ENCODE data around the gene ACOT2. TPM values are rescaled to one million over a fixed set of nuclear protein-coding genes. Genes with fewer than 3 reads are reported as not detected.
A peak's percentile ranks its signal among the peaks of the same experiment; 100 is the strongest.
"Not testable (repeated sequence)": the region's sequence is repeated elsewhere in the genome, so short reads cannot be mapped to it uniquely, and the experiment has no call there.

Gene ACOT2
- polyA plus RNA-seq, 2 of the 4 experiments (the other 2 are of a cell fraction) = 61.6 to 64.8 TPM

GRCh38 chr14:73537244-73538045 lies 31.6 kb upstream of the ACOT2 start:
- CTCF ChIA-PET = interaction anchor here (0.9 to 3.7 kb wide), 9 partner anchors 9 to 96 kb away, joined by 3 to 17 read pairs (median 4); partner anchors contain the start of genes ACOT2, ACOT4 and ACOT6
- H3K9me3 ChIP-seq; H3K4me1 ChIP-seq; FAIRE-seq; TF ChIP-seq FOSL2 (IDR thresholded peaks at IDR 0.05): not testable (repeated sequence)
- POLR2A ChIA-PET = interaction anchor here (0.6 to 2.0 kb wide), 7 partner anchors 28 to 223 kb away, joined by 3 to 9 read pairs (median 4); partner anchors contain the start of genes ACOT2, ACOT6 and RIOX1
- TF ChIP-seq E2F6 (IDR thresholded peaks at IDR 0.05; ENCODE audit: borderline replicate concordance, low read depth) (peak; percentile 67), POLR2A (IDR thresholded peaks at IDR 0.05; ENCODE audit: low read length) (peak; percentile 3; the same call in 1 of the 2 replicates), FOSL2 (CRISPR knock-in tag; IDR thresholded peaks at IDR 0.05) (peak; percentile 68)
- Histone ChIP-seq H3K4me2 (peak overlapping the region; percentile 88), H3K27ac (peak overlapping the region; percentile 82 to 87), H3K4me3 (peak overlapping the region; percentile 45)
- DNase-seq (ENCODE audit: low read depth in 1 of 2, low spot score in 1 of 2) (peak; percentile 36 to 66), ATAC-seq (peak; percentile 66 to 73)
- WGBS (ENCODE audit: missing lambda C conversion rate) = 26% methylated on average over 19 of the region's 84 CpGs

- not testable (repeated sequence) for H3K9me3 ChIP-seq, H3K4me1 ChIP-seq, H3K4me2 ChIP-seq, H3K4me3 ChIP-seq, H3K27ac ChIP-seq
- WGBS (ENCODE audit: missing lambda C conversion rate) = 8% methylated on average over 5 of the region's 5 CpGs
- ATAC-seq (peak; percentile 91 to 93), DNase-seq (ENCODE audit: low read depth in 1 of 2, low spot score in 1 of 2) (peak; percentile 66 to 69), FAIRE-seq (peak; percentile 99)
- TF ChIP-seq MAX (IDR thresholded peaks at IDR 0.05) (0 out of 2 replicates have a peak, but pooled peaks have one; percentile 19), SMC3 (IDR thresholded peaks at IDR 0.05) (peak; percentile 55), CTCF (IDR thresholded peaks at IDR 0.05) (peak; percentile 61), RAD21 (conservative IDR thresholded peaks at IDR 0.05 in 1 of 2, IDR thresholded peaks at IDR 0.05 in 1 of 2) (peak; percentile 41 to 51)
- CTCF ChIA-PET = interaction anchor here (0.6 to 3.7 kb wide), 6 partner anchors 18 to 232 kb away, joined by 3 to 17 read pairs (median 4); partner anchors contain the start of gene ACOT2
- POLR2A ChIA-PET = interaction anchor here (0.6 to 0.8 kb wide), 3 partner anchors 30 to 74 kb away, joined by 3 to 12 read pairs (median 4); partner anchors contain the start of genes ACOT2 and ACOT6
Observed at GRCh38 chr14:73539017-73539416, 30.0 kb upstream of the ACOT2 start.

GRCh38 chr14:73542961-73543360 lies 26.1 kb upstream of the ACOT2 start:
- POLR2A ChIA-PET; H3K27ac ChIP-seq; H3K4me2 ChIP-seq; CTCF ChIA-PET; H3K4me3 ChIP-seq; H3K4me1 ChIP-seq; FAIRE-seq; DNase-seq (ENCODE audit: low read depth in 1 of 2, low spot score in 1 of 2); H3K9me3 ChIP-seq: not testable (repeated sequence)
- peak in 1 of 2 experiments; percentile 43; a peak in 3 of 6 replicates for ATAC-seq
- WGBS (ENCODE audit: missing lambda C conversion rate) = 79% methylated on average over 7 of the region's 7 CpGs

GRCh38 chr14:73545353-73545752 lies 23.7 kb upstream of the ACOT2 start:
- WGBS (ENCODE audit: missing lambda C conversion rate) = 91% methylated on average over 1 of the region's 1 CpG
- FAIRE-seq = peak; percentile 70

GRCh38 chr14:73549097-73549496 lies 19.9 kb upstream of the ACOT2 start:
- H3K4me3 ChIP-seq; CTCF ChIA-PET; H3K9me3 ChIP-seq; ATAC-seq; H3K4me1 ChIP-seq; FAIRE-seq; H3K4me2 ChIP-seq; H3K27ac ChIP-seq; DNase-seq (ENCODE audit: low read depth in 1 of 2, low spot score in 1 of 2); POLR2A ChIA-PET: not testable (repeated sequence)
- 79% methylated on average over 3 of the region's 3 CpGs for WGBS (ENCODE audit: missing lambda C conversion rate)

More at GRCh38 chr14:73545353-73545752, 23.7 kb upstream of the ACOT2 start:
- POLR2A ChIA-PET = interaction anchor here (0.8 to 0.9 kb wide), 2 partner anchors 24 to 55 kb away, joined by 3 to 4 read pairs; partner anchors contain the start of genes ACOT2 and RIOX1
- H3K4me1 ChIP-seq; DNase-seq (ENCODE audit: low read depth in 1 of 2, low spot score in 1 of 2); H3K4me2 ChIP-seq; H3K9me3 ChIP-seq; H3K4me3 ChIP-seq: not testable (repeated sequence)
- ATAC-seq = peak; percentile 64 to 76; a peak in 5 of 6 replicates
- peak overlapping the region in 1 of 2 experiments; percentile 36; a peak in 1 of 6 replicates for H3K27ac ChIP-seq
- CTCF ChIA-PET = interaction anchor here (1.1 kb wide), 1 partner anchor 88 kb away, joined by 6 read pairs; no protein-coding TSS in a partner anchor

GRCh38 chr14:73549889-73550524 lies 19.0 kb upstream of the ACOT2 start:
- 86% methylated on average over 5 of the region's 6 CpGs for WGBS (ENCODE audit: missing lambda C conversion rate)
- CTCF ChIA-PET = not testable (repeated sequence)

More at GRCh38 chr14:73549889-73550524, 19.0 kb upstream of the ACOT2 start:
- FAIRE-seq; H3K9me3 ChIP-seq; H3K4me1 ChIP-seq; DNase-seq (ENCODE audit: low read depth in 1 of 2, low spot score in 1 of 2); POLR2A ChIA-PET; H3K27ac ChIP-seq; H3K4me2 ChIP-seq; H3K4me3 ChIP-seq: not testable (repeated sequence)
- ATAC-seq = peak; percentile 33 to 52; a peak in 3 of 6 replicates

All from A549 (cell line).